ENCODE measurements around the gene RAET1G.

RAET1G gene

DNA sequence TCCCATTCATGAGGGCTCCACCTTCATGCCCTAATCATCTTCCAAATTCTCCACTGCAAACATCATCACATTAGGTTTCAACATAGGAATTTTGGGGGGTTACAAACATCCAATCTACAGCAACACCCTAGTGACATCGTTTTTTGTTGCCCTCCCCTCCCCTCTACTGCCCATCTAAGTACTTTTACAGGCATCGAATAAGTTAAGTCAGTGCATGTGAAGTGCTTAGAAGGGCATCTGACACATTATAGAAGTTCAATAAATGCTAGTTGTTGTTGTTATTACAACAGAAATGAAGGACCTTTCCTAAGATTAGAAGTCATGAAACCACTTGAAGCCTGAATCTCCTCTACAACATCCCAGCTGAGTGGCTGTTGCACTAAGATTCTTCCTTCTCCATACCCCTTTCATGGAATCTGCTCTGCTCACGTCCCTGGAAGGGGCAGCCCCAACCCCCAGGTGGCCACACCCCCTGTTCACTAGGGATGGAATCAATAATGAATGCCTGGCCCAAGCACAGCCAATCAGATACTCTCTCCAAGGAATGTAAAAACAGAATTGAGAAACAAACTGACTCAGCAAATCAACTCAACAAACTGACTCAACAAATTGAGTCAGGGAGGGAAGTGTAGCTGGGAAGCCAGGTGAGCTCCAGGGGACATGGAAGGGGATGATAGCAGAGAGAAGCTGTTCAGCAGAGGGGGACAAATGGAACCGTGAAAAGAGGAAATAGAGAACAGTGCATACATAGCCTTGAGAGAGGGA is 54.9 kb downstream of the RAET1G start:
- no peak for DNase-seq (ENCODE audit: low read depth)

Measured in T-helper 22 cell (primary cell).